Ovary (tissue), 9 donors: ENCODE measurements around the gene NOTCH1. TPM values are rescaled to one million over a fixed set of nuclear protein-coding genes. Genes with fewer than 3 reads are reported as not detected.

ENCODE experiments used
- DNase-seq, 5 donors: peaks; one replicate each; pipeline ENCODE4 v3.0.0-alpha.2; 2019 to 2020
- H3K27ac ChIP-seq, 2 donors: fragments of 200-600 bp; one replicate each; pipeline versions ENCODE4 v1.5.1 to v1.8.0; 2019 to 2022
- H3K27me3 ChIP-seq: fragments of 200-600 bp; one replicate; pipeline ENCODE4 v1.8.0; 2022
- H3K36me3 ChIP-seq: fragments of 200-600 bp; sonication (generic); one replicate; pipeline ENCODE4 v1.5.1; 2019
- H3K4me1 ChIP-seq: one replicate; pipeline ENCODE4 v1.8.1; 2013; ENCODE audit warnings: mild to moderate bottlenecking, moderate library complexity; ENCODE audit not compliant: insufficient read depth
- H3K4me3 ChIP-seq: fragments of 200-600 bp; sonication (generic); one replicate; pipeline ENCODE4 v1.5.1; 2017
- H3K9me3 ChIP-seq, 2 donors: fragments of 200-600 bp in 1 of 2; sonication (generic) in 1 of 2; one replicate each; pipeline versions ENCODE4 v1.5.1 to v1.8.1; 2013 to 2019; ENCODE audit warnings: mild to moderate bottlenecking in 1 of 2, moderate library complexity in 1 of 2
- EP300 ChIP-seq: sonication (generic); formaldehyde crosslinking; IDR thresholded peaks from one replicate; pipeline ENCODE4 v1.6.1; 2017; ENCODE audit warnings: antibody characterized with exemption
- POLR2A ChIP-seq: fragments of 450-650 bp; IDR thresholded peaks from one replicate; pipeline ENCODE4 v1.6.1; 2017; ENCODE audit warnings: antibody characterized with exemption, mild to moderate bottlenecking, moderate library complexity
- WGBS, 3 donors: extraction: QIAGEN DNeasy Blood & Tissue Kit in 1 of 3; methylation state at CpG; one replicate each; pipeline versions ENCODE4 v1.1.5 to v1.1.7; 2013 to 2017; 5-methylcytosine and 5-hydroxymethylcytosine counted together
- intact Hi-C, 4 donors: fragments of 100-400 bp; cut with DNase I; formaldehyde crosslinking; loops; one replicate each; pipeline versions ENCODE4 v1.11.0 to v1.15.1; 2022 to 2023
- polyA plus RNA-seq, 2 donors: library from polyadenylated mRNA; stranded (reverse); fragments of 200-250 nt in 1 of 2; fragments of 350-450 nt in 1 of 2; fragmentation: Illumina TruSeq in 1 of 2; extraction: RNeasy Lipid Tissue Mini Kit (QIAGEN cat#74804) in 1 of 2; gene quantifications; one replicate each; pipeline ENCODE4 v1.2.3, GENCODE V29; 2013 to 2014
- total RNA-seq, 7 donors: library from RNA; depleted of rRNA in 2 of 7; stranded (reverse); fragments of >200 nt in 2 of 7; fragmentation: NEBNext Ultra II Directional in 3 of 7; extraction: Animal tissue kit (Norgen Biotek cat#: 25700) in 3 of 7; gene quantifications; one replicate each; pipeline versions ENCODE4 v1.1.0 to v1.2.4, GENCODE V29; 2016 to 2023
- TF ChIP-seq, protein P1 (sequence below), 3 donors: fragments of 450-650 bp in 2 of 3; fragments of 200-600 bp in 1 of 3; IDR thresholded peaks; one replicate each; pipeline versions ENCODE4 v1.5.1 to v1.8.0; 2016 to 2022; ENCODE audit warnings: antibody characterized with exemption in 3 of 3, mild to moderate bottlenecking in 1 of 3
- donor health status: DM: no; HTN: no; CAD: no; lungs with moderate emphysema.
- donor health status: DM: no; HTN: no; CAD: no.
- donor health status: Bipolar disorder and iron deficiency.
- donor health status: DM: yes; HTN: yes; CAD: no.
- donor health status: DM: no; HTN: no; CAD: no.
- donor health status: DM: yes; HTN: yes; CAD: no.

NOTCH1 gene
- total and polyA plus RNA-seq, 9 donors = 2.5 to 30.9 (median 17.1) TPM

- intact Hi-C loops = no loop called here
- no peaks in the 10 kb centered on the region for H3K4me1 ChIP-seq
- no peaks in the 10 kb centered on the region for H3K36me3 ChIP-seq
- no peak for DNase-seq
- H3K27me3 ChIP-seq = no peaks in the 10 kb centered on the region
- 93 to 95% (median 94%) methylated on average over 30 of the region's 30 CpGs for WGBS, 3 donors
- no peak overlapping the region for H3K27ac ChIP-seq
- no peaks in the 10 kb centered on the region for H3K9me3 ChIP-seq
- H3K4me3 ChIP-seq = no peak overlapping the region
- TF ChIP-seq, protein P1, sequence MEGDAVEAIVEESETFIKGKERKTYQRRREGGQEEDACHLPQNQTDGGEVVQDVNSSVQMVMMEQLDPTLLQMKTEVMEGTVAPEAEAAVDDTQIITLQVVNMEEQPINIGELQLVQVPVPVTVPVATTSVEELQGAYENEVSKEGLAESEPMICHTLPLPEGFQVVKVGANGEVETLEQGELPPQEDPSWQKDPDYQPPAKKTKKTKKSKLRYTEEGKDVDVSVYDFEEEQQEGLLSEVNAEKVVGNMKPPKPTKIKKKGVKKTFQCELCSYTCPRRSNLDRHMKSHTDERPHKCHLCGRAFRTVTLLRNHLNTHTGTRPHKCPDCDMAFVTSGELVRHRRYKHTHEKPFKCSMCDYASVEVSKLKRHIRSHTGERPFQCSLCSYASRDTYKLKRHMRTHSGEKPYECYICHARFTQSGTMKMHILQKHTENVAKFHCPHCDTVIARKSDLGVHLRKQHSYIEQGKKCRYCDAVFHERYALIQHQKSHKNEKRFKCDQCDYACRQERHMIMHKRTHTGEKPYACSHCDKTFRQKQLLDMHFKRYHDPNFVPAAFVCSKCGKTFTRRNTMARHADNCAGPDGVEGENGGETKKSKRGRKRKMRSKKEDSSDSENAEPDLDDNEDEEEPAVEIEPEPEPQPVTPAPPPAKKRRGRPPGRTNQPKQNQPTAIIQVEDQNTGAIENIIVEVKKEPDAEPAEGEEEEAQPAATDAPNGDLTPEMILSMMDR (IDR thresholded peaks at IDR 0.05) = no peak
- TF ChIP-seq EP300 = no peak
- no peak for TF ChIP-seq POLR2A
Measured at GRCh38 chr9:136466155-136466541, 79.7 kb downstream of the NOTCH1 start.

- Histone ChIP-seq H3K27me3 (no peaks in the 10 kb centered on the region), H3K27ac (no peak overlapping the region), H3K9me3 (no peaks in the 10 kb centered on the region), H3K4me1 (no peaks in the 10 kb centered on the region), H3K4me3 (no peak overlapping the region), H3K36me3 (no peaks in the 10 kb centered on the region)
- 89 to 93% (median 92%) methylated on average over 26 to 27 of the region's 27 CpGs for WGBS, 3 donors
- TF ChIP-seq EP300 (no peak), POLR2A (no peak)
- TF ChIP-seq, protein P1 (IDR thresholded peaks at IDR 0.05) = no peak
- intact Hi-C loops = no loop called here
- no peak for DNase-seq
Measured at GRCh38 chr9:136465500-136466154, 80.2 kb downstream of the NOTCH1 start.

DNA sequence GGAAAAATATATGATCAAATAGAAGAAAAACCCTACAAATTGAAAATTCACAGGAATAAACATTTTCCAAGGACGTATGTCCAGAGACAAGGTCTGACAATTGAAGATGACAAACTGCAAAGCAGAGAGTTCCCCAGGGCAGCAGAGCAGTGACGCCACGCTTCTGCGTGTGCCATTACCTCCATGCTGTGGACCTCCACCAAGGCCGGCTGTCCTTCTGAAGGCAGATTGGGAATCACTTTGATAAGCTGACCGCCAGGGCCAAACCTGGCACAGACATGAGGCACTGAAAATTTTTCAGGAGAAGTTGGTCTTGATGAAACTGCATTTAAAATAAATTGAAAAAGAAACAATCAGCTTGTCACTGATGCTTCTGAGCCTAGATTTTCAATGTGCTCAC is 81.6 kb downstream of the NOTCH1 start:
- Histone ChIP-seq H3K9me3 (no peaks in the 10 kb centered on the region), H3K27me3 (no peaks in the 10 kb centered on the region), H3K4me1 (no peaks in the 10 kb centered on the region), H3K36me3 (no peaks in the 10 kb centered on the region), H3K27ac (no peak overlapping the region), H3K4me3 (no peak overlapping the region)
- no peak for DNase-seq
- intact Hi-C loops = no loop called here
- 87 to 88% (median 87%) methylated on average over 6 of the region's 6 CpGs for WGBS, 3 donors
- TF ChIP-seq EP300 (no peak), POLR2A (no peak)
- TF ChIP-seq, protein P1 (IDR thresholded peaks at IDR 0.05) = no peak

DNA sequence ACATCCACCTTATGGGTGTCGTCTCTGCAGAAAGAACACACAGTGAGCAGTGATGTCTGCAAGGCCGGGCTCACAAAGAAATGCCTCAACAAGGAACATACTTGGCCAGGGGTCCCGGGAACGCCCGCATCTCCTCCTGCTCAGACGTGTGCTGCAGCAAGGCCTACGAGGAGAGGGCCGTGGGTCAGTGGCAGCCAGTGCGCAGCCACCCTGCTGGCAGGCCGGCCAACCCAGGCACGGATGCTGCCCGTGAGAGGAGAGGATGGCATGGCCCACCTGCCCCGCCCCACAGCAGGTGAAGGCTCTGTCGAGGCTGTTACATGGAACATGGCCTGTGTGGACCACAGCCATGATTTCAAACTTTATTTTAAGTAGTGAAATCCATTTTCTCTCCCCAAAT is 82.3 kb downstream of the NOTCH1 start:
- no peak overlapping the region for H3K4me3 ChIP-seq
- no peaks in the 10 kb centered on the region for H3K27me3 ChIP-seq
- H3K4me1 ChIP-seq = no peaks in the 10 kb centered on the region
- 88 to 91% (median 91%) methylated on average over 14 of the region's 14 CpGs for WGBS, 3 donors
- TF ChIP-seq, protein P1 (IDR thresholded peaks at IDR 0.05) = no peak
- TF ChIP-seq POLR2A (no peak), EP300 (no peak)
- no peak for DNase-seq
- H3K27ac ChIP-seq = no peak overlapping the region
- H3K9me3 ChIP-seq = no peaks in the 10 kb centered on the region
- no peaks in the 10 kb centered on the region for H3K36me3 ChIP-seq
- intact Hi-C loops = no loop called here
